ENCODE measurements around the gene TTC23. TPM values are rescaled to one million over a fixed set of nuclear protein-coding genes. Genes with fewer than 3 reads are reported as not detected.

Gene TTC23
- polyA plus RNA-seq, 12 donors: 16.0 to 27.9 (median 20.8) TPM; not detected in 1

- DNase-seq: no peak
Observed at GRCh38 chr15:99086327-99086667, 163.1 kb downstream of the TTC23 start.

Other genes with a start within 250 kb of the TTC23 start
- 1 to 10 TPM in 8 of 12 donors, under 1 TPM in 2, not detected in 2; 0.32 to 4.3 (median 2.6) TPM for gene PGPEP1L, start 241.8 kb downstream of the TTC23 start, polyA plus RNA-seq (ENCODE audit: insufficient read length in 12 of 12)
- gene SYNM, start 144.5 kb downstream of the TTC23 start, polyA plus RNA-seq (ENCODE audit: insufficient read length in 12 of 12): 100 to 1,000 TPM in 3 of 12 donors, 10 to 100 TPM in 8, not detected in 1; 19.7 to 116 (median 54.4) TPM
- gene LRRC28, start 1.9 kb upstream of the TTC23 start, polyA plus RNA-seq (ENCODE audit: insufficient read length in 12 of 12): 10 to 100 TPM in 11 of 12 donors, not detected in 1; 17.3 to 27.3 (median 20.3) TPM